Stimulated activated naive CD8-positive, alpha-beta T cell treated with anti-CD3 and anti-CD28 coated beads, Interleukin-15, Interleukin-2, amounts not matched to agents 100 ng/mL and 50 ng/mL, for 24 hours (primary cell): ENCODE data around the gene LYRM2.

ENCODE experiments used
- H3K27ac Mint-ChIP-seq: one replicate; pipeline ENCODE4 v1.8.0; 2021; ENCODE audit warnings: mild to moderate bottlenecking, mixed read lengths
- H3K27me3 Mint-ChIP-seq: one replicate; pipeline ENCODE4 v1.8.0; 2021; ENCODE audit warnings: mixed read lengths
- H3K36me3 Mint-ChIP-seq: one replicate; pipeline ENCODE4 v1.8.0; 2021; ENCODE audit warnings: low read depth, mixed read lengths
- H3K4me1 Mint-ChIP-seq: one replicate; pipeline ENCODE4 v1.8.0; 2021; ENCODE audit warnings: low read depth, mixed read lengths
- H3K4me3 Mint-ChIP-seq: one replicate; pipeline ENCODE4 v1.8.0; 2021; ENCODE audit warnings: mild to moderate bottlenecking, mixed read lengths
- H3K9me3 Mint-ChIP-seq: one replicate; pipeline ENCODE4 v1.8.0; 2021; ENCODE audit warnings: mixed read lengths

LYRM2 gene

DNA sequence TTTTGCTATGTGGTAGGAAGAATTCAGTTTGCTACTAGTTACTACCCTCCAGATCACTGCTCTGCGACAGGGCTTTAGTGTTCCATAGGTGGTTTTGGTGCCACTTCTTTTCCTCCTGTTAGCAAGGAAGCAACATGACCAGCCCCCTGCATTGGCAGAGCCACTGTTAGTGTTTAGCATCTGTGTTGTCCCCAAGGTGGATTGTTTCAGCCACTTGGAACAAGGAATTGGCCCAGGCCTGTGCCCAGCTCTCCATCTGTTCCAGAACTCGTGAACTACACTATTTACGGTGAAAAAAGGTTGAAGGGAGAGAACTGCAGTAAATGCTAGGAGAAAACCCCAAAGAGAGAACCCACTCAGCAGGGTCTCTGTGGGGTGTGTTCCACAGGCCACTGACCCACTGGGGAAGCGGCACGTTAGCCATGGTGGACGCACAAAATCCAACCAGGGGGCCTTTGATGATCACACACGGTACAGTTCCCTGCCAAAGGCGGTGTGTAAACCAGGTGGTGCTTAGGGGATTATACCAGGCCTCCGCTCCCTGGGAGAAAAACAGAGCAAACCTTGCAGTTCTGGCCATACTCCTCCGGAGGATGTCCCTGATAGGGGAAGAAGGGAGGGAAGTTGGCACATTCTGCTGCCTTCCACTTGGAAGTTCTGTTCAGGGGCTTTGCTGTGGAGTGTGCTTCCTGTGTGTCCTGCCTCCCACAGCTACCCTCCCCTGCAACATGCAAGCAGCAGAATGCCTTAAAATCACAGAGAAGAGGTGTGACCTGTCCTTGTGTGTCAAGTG, 72.3 kb downstream of the LYRM2 start:
- no peak overlapping the region for H3K4me3 Mint-ChIP-seq
- H3K4me1 Mint-ChIP-seq: no peaks in the 10 kb centered on the region
- H3K36me3 Mint-ChIP-seq: no peaks in the 10 kb centered on the region
- no peak overlapping the region for H3K27ac Mint-ChIP-seq
- no peaks in the 10 kb centered on the region for H3K9me3 Mint-ChIP-seq
- no peaks in the 10 kb centered on the region for H3K27me3 Mint-ChIP-seq

DNA sequence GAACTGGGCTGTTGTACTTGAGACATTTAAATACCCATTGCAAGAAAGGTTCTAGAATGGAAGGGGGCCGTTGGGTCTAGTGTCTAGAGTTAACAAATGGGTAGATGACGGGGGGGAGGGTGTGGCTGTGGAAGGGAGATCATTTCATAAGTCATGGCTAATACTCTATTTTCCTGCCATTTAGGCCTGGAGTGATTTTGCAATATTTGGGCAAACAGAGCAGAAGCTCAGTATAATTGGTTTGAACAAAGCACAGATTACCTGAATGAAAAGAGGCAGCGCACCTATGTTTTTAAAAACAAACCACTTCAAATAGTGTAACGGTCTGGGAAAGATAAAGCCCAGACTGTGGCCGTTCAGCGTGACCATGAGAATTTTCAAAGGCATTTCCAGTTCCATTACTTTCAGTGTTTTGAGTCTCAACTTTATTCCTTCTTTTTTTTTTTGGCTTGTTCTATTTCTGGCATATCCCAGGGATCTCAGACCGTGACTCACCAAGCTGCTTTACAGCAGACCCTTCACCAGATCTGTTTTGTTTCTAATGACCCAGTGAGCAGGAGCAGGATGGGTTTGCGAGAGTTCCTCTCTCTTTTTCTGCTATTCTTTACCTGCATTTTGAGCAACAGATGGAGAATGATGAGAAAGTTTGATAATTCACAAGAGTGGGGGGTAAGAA, 73.7 kb downstream of the LYRM2 start:
- no peaks in the 10 kb centered on the region for H3K36me3 Mint-ChIP-seq
- no peak overlapping the region for H3K27ac Mint-ChIP-seq
- H3K27me3 Mint-ChIP-seq: no peaks in the 10 kb centered on the region
- no peak overlapping the region for H3K4me3 Mint-ChIP-seq
- no peaks in the 10 kb centered on the region for H3K9me3 Mint-ChIP-seq
- no peaks in the 10 kb centered on the region for H3K4me1 Mint-ChIP-seq

DNA sequence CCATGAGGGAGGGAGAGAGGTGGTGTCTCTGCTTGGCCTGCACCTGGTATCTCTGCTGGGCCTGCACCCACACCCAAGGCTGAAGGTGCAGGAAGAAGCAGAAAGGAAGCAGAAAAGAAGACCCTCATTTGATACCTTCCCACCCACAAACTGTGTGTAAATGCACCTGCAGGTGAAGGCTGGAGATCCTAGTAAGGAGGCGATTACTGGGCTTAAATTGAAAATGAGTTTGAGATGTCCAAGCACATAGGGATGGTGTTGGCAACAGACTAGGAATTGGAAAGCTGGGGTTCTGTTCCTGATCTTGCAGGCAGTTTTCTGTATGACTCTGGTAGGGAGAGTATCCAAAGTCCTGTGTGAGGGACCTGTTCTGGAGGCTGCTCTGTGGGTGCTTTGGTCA, 74.7 kb downstream of the LYRM2 start:
- Mint-ChIP-seq H3K9me3 (no peaks in the 10 kb centered on the region), H3K27me3 (no peaks in the 10 kb centered on the region), H3K4me3 (no peak overlapping the region), H3K27ac (no peak overlapping the region), H3K36me3 (no peaks in the 10 kb centered on the region), H3K4me1 (no peaks in the 10 kb centered on the region)

DNA sequence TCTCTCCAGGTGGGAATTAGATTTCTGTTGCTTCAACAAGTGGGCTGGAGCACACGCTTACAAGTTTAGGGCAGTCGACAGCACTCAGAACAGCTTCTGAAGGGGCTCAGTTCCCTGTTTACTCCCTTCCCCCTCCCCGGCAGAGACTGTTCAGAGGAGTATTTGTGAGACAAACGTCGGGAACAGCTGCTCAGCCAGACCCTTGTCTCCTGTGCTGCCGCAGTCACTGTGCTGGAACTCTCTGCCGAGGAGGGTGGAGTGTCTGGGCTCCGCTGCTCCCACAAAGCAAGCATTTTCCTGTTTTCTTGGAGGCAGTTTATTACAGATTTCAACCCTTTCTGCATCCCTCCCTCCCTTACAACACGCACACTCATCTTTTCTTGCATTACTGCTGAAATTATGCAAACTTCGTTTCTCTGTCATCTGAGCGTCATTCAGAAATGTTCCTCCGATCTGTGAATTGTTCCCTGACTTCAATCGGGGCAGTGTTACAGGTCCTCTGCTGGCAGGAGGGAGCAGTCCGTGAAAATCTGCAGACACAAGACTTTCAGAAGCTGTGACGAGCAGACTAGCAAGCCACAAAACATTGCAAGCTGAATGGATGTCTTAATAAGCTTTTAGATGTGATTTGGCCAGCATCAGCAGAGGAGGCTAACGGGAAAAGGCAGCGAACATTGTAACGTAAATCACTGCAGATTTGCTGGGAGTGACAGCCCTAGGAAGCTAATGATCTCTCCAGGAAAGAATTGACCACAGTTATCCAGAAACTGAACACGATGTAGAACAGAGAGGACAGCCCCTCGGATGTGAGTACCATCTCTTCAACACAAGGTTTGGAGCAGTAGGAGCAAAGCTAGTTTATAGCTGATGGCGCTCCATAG, 76.2 kb downstream of the LYRM2 start:
- Mint-ChIP-seq H3K9me3 (peaks cover 2% of the 10 kb centered on the region), H3K27me3 (no peaks in the 10 kb centered on the region), H3K27ac (no peak overlapping the region), H3K4me3 (no peak overlapping the region), H3K4me1 (no peaks in the 10 kb centered on the region), H3K36me3 (no peaks in the 10 kb centered on the region)

DNA sequence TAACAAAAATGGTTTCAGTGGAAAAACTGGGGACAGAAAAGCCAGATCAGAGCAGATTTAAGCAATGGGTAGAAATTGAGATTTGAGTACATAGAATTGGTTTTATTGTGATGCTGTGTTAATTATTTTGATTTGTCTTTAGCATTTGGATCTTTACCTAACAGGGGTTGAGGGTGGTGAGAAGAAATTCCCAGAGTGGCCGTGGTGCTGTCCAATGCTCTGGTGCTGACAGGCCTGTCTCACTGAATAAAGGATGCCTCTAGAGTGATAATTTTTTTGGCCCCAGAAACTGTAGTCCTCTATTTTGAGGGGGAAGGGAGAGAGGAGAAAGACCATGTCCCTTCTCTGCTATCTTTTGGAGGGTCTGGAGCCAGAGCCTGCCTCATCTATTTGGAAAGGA, 79.1 kb downstream of the LYRM2 start:
- Mint-ChIP-seq H3K4me3 (no peak overlapping the region), H3K27ac (no peak overlapping the region), H3K9me3 (peaks cover 7% of the 10 kb centered on the region), H3K27me3 (no peaks in the 10 kb centered on the region), H3K4me1 (no peaks in the 10 kb centered on the region), H3K36me3 (peaks cover 4% of the 10 kb centered on the region)

DNA sequence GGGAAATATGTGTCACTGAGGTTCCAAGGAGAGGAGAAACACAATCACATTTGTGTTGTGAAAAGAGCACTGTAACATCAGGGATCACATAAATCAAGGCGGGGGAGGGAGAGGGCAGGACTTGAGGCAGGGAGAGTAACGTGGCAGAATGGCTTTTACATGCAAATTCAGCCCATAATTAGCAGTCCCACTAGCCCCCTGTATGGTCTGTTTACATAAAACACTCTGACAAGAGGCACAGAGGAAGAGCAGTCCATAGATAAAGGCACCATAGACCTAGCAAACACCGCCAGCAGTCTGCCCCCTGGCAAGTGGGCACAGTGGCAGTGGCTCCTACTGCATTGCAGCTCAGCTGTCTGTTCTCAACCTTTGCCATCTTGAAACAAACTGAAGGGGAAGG, 82.7 kb downstream of the LYRM2 start:
- no peak overlapping the region for H3K4me3 Mint-ChIP-seq

DNA sequence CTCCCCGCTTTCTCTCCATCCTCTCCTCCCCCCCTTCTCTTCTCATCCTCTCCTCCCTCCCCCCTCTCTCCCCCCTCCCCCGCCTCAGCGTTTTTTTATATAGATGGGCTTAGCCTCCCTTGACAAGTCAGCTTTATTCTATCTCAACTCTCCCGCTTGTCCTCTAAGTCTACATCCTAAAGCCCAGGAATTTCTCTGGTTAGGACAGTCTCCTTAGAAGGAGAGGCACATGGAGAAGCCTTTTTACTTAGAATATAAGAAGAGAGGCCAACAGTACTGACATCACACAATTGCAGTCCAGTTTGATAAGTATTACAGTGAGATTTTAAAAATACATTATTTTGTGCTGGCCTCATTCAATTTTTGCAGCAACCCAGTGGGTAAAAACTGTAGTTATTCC, 83.5 kb downstream of the LYRM2 start:
- no peak overlapping the region for H3K4me3 Mint-ChIP-seq
- H3K27ac Mint-ChIP-seq: no peak overlapping the region
- peaks cover 7% of the 10 kb centered on the region for H3K9me3 Mint-ChIP-seq

More for the DNA sequence above, 82.7 kb downstream of the LYRM2 start:
- Mint-ChIP-seq H3K4me1 (no peaks in the 10 kb centered on the region), H3K27ac (no peak overlapping the region), H3K36me3 (peaks cover 4% of the 10 kb centered on the region), H3K27me3 (no peaks in the 10 kb centered on the region), H3K9me3 (peaks cover 7% of the 10 kb centered on the region)

DNA sequence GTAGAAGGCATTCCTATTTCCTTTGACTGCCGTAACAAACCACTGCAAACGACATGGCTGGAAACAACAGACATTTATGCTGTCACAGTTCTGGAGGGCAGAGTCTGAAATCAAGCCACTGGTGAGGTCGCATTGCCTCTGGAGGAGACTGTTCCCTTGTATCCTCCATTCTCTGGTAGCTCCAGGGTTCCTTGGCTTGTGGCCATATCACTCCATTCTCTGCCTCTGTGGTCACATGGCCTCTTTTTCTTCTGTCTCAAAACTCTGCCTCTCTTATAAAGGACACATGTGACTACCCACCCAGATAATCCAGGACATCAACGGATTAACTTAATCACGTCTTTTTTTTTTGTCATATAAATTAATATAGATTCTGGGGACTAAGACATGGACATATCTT, 84.4 kb downstream of the LYRM2 start:
- no peak overlapping the region for H3K27ac Mint-ChIP-seq
- H3K36me3 Mint-ChIP-seq: peaks cover 4% of the 10 kb centered on the region
- no peak overlapping the region for H3K4me3 Mint-ChIP-seq
- H3K4me1 Mint-ChIP-seq: no peaks in the 10 kb centered on the region
- H3K27me3 Mint-ChIP-seq: no peaks in the 10 kb centered on the region
- peaks cover 7% of the 10 kb centered on the region for H3K9me3 Mint-ChIP-seq

More for the DNA sequence above, 83.5 kb downstream of the LYRM2 start:
- no peaks in the 10 kb centered on the region for H3K4me1 Mint-ChIP-seq
- peaks cover 4% of the 10 kb centered on the region for H3K36me3 Mint-ChIP-seq
- H3K27me3 Mint-ChIP-seq: no peaks in the 10 kb centered on the region

DNA sequence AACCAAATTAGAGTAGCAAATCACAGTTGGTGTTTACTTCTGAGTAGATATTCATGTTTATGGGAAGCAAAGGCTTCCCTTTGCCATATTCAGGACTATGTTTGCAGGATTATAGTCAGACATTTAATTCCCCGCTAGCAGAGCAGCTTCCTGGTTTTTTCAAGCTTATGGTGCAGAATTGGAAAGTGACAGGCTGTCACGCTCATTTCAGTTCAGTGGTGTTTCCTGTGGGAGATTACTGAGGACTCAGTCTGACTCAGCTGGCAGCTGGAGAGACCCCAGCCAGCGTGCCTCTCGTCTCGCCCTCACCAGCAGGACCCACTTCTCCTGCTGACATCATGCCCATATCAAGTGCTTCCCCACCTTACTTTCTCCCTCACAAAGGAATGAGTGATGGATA, 85.1 kb downstream of the LYRM2 start:
- H3K27me3 Mint-ChIP-seq: no peaks in the 10 kb centered on the region
- H3K4me1 Mint-ChIP-seq: no peaks in the 10 kb centered on the region
- peaks cover 4% of the 10 kb centered on the region for H3K36me3 Mint-ChIP-seq
- peaks cover 7% of the 10 kb centered on the region for H3K9me3 Mint-ChIP-seq
- no peak overlapping the region for H3K27ac Mint-ChIP-seq
- H3K4me3 Mint-ChIP-seq: no peak overlapping the region

DNA sequence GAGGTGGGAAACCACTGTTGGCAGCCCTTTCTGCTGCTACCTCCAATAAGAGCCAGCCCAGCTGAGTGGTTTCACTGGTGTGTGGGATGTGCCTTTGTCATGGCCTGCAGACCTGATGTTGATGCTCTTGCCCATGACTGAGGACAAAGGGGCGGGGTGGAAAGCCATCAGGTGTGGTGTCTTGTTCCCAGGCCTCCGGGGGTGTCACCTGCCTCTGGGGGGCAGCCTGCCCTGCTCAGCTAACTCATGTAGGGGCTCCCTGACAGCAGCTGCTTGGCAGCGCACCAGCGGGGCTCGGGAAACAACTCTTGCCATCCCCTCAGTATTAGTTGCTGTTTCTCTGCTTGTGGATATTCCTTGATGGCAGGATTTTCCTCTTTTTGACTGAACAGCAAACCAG, 91.3 kb downstream of the LYRM2 start:
- no peaks in the 10 kb centered on the region for H3K9me3 Mint-ChIP-seq
- H3K27ac Mint-ChIP-seq: no peak overlapping the region
- H3K36me3 Mint-ChIP-seq: no peaks in the 10 kb centered on the region
- no peaks in the 10 kb centered on the region for H3K27me3 Mint-ChIP-seq
- H3K4me3 Mint-ChIP-seq: no peak overlapping the region
- H3K4me1 Mint-ChIP-seq: no peaks in the 10 kb centered on the region

DNA sequence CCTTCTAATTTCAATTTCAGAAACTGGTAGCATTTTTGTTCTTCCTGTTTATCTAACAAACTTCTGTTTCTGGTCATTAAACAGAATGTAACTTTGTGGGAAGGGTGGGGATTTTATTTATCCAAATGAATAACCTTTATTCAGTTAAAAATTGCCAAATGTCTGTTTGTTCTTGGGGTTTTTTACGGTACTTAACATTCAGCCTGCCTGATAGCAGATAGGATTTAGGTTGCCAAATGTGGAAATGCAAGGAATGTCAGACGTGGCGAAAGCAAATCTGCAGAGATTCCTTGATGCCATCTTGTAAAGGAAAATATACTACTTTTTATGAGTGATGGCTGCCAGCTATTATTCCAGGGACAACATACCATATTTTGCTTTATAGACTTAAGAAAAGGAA, 95.7 kb downstream of the LYRM2 start:
- Mint-ChIP-seq H3K4me3 (no peak overlapping the region), H3K9me3 (no peaks in the 10 kb centered on the region), H3K27me3 (no peaks in the 10 kb centered on the region), H3K27ac (no peak overlapping the region), H3K36me3 (no peaks in the 10 kb centered on the region), H3K4me1 (no peaks in the 10 kb centered on the region)

DNA sequence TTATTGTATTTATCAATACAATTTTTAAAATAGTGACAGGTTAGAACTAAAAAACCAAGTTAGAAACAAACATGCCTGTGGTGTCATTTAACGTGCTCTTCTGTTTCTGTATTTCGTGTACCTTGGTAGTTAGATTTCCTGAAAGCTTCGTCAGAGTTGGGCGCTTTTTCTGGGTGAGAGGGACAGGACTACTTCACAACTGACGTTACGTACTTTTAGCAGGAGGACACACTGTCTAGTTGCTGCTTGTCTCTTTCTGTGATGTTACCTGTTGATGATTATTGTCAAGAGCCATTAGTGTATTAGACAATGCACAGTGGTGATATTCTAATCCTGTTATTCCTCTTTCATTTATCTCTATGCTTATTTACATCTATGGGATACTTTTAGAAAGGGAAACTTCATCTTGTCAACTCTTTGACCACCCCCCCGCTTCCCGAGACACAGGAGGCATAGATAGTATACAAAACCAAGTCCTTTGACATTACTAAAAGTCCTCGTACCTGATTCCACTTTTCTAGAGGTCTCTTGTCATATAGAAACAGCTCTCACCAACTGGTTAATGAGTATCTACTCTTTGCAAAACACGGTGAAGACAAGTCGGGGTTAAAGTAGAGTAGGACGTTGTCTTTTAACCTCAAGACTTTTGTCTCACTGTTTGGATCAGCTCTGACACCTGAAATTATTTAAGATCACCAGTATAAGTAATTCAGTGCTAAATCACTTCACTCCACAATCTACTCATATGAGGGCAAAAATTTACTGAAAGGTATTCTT, 96.3 kb downstream of the LYRM2 start:
- Mint-ChIP-seq H3K4me3 (no peak overlapping the region), H3K27ac (no peak overlapping the region), H3K4me1 (no peaks in the 10 kb centered on the region), H3K27me3 (no peaks in the 10 kb centered on the region), H3K9me3 (no peaks in the 10 kb centered on the region), H3K36me3 (no peaks in the 10 kb centered on the region)

DNA sequence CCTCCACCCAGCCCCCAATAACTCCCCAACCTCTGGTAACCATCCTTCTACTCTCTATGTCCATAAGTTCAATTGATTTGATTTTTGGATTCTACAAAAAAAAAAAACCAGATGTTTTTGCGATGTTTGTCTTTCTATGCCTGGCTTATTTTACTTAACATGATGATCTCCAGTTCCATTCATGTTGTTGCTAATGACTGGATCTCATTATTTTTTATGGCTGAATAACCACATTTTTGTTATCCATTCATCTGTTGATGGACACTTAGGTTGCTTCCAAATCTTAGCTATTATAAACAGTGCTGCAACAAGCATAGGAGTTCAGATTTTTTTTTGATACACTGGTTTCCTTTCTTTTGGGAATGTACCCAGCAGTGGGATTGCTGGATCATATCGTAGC, 98.8 kb downstream of the LYRM2 start:
- Mint-ChIP-seq H3K36me3 (no peaks in the 10 kb centered on the region), H3K4me1 (no peaks in the 10 kb centered on the region), H3K27ac (no peak overlapping the region), H3K9me3 (no peaks in the 10 kb centered on the region), H3K27me3 (no peaks in the 10 kb centered on the region), H3K4me3 (no peak overlapping the region)

DNA sequence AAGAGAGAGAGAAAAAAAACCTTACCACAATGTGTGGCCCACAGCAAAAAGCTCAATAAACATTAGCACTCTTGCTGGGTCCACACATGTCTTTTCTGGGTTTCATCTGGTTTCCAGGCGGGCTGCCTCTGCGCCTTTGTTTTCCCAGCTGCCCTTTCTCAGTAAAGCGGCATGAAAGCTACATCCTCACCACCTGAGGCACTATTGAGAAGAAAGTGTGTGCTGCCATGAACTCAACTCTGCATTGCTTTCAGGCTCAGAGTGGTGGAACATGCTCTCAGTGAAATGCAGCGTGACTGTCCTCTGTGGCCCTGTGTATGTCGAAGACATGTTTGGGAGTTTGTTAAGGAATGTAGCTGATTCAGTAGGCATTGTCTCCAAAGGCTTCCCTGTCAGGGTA, 102.3 kb downstream of the LYRM2 start:
- no peak overlapping the region for H3K4me3 Mint-ChIP-seq
- no peaks in the 10 kb centered on the region for H3K4me1 Mint-ChIP-seq
- no peaks in the 10 kb centered on the region for H3K27me3 Mint-ChIP-seq
- no peaks in the 10 kb centered on the region for H3K36me3 Mint-ChIP-seq
- no peak overlapping the region for H3K27ac Mint-ChIP-seq
- no peaks in the 10 kb centered on the region for H3K9me3 Mint-ChIP-seq
